SU-DHL-6 (cell line): ENCODE measurements around the gene THSD7B.

Experiments used
- CTCF ChIP-seq: fragments of 200-600 bp; sonication (generic); IDR thresholded peaks from one replicate; pipeline ENCODE4 v1.5.1; 2017; ENCODE audit warnings: antibody characterized with exemption, mild to moderate bottlenecking, low read length, moderate library complexity; ENCODE audit not compliant: insufficient read depth, poor library complexity, severe bottlenecking
- EZH2phosphoT487 ChIP-seq: fragments of 200-600 bp; sonication (generic), shearing (Covaris generic); conservative IDR thresholded peaks from 2 replicates; pipeline ENCODE4 v1.6.1; 2018; ENCODE audit warnings: mild to moderate bottlenecking, antibody characterized with exemption, low read length, moderate library complexity, mixed read lengths

- no peak for TF ChIP-seq CTCF
- TF ChIP-seq EZH2phosphoT487, result no peak
These were observed 155.4 kb downstream of the THSD7B start for GRCh38 chr2:136920652-136921333.
